ENCODE results near the gene LPIN1.
"Not testable (repeated sequence)": the region's sequence is repeated elsewhere in the genome, so short reads cannot be mapped to it uniquely, and the experiment has no call there.

Gene LPIN1

DNA sequence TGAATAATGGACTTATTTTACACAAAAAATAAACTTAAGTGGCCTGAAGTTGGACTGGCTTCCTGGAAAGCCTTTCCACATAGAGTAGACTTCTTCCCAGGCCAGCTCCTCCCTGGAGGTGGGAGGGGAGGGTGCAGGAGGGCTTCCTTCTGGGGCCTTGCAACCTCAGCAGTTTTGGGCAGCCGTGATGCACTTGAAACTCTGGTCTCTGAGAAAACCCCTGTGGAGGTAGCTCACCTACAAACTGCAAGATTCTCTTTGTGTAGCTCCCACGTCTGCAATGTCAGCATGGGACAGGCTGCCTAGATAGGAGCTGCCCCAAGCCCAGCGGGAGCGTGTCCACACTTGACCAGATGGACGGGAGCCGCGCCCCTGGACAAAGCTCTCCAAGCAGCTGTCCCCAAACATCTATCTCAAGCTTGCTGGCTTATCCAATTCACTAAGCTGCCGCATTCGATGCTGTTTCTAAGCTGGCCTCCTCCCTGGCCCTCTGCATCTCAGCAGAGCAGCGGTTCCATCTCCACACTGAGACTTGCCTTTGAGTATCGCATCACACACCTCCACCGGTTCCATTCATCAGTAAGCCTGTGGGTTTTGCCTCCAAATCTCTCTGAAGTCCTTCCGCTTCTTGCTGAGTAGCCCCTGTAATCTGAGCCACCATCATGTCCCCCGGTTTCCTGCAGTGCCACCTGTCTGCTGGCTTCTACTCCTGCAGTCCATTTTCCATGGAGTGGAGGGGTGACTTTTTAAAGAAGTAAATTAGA is 1.6 kb upstream of the LPIN1 start:
- no peak for DNase-seq (ENCODE audit: low spot score)

DNA sequence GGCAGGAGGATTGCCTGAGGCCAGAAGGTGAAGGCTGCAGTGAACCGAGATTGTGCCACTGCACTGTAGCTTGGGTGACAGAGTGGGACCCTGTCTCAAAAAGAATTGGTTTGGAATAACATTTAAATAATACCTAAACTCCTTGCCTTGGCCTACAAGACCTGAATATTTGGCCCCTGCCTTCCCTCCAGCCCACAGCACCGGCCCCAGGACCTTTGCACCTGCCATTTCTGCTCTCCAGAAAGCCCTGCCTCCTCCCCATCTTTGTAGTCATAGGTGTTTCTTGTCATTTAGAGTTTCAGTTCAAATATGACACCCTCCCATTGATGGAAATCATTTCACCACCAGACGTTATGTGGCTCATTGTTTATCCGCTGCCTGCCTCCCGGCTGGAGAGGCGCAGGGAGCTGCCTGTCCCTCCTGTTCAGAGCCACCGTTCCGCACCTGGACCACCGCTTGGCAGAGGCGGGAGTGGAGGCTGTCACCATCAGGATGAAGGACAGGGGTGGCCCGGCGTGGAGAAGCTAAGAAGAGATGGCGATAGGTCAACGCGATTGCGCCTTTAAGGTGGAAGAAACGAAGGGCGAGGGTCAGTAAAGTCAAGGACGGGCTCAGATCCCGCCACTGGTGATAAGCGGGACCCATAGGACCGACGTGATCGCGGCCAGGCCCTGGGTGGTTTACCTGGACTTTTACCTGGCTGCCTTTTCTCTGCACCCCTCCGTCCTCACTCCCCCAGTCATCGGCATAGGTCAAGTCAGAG is 638 bp upstream of the LPIN1 start:
- no peak for DNase-seq (ENCODE audit: low spot score)

DNA sequence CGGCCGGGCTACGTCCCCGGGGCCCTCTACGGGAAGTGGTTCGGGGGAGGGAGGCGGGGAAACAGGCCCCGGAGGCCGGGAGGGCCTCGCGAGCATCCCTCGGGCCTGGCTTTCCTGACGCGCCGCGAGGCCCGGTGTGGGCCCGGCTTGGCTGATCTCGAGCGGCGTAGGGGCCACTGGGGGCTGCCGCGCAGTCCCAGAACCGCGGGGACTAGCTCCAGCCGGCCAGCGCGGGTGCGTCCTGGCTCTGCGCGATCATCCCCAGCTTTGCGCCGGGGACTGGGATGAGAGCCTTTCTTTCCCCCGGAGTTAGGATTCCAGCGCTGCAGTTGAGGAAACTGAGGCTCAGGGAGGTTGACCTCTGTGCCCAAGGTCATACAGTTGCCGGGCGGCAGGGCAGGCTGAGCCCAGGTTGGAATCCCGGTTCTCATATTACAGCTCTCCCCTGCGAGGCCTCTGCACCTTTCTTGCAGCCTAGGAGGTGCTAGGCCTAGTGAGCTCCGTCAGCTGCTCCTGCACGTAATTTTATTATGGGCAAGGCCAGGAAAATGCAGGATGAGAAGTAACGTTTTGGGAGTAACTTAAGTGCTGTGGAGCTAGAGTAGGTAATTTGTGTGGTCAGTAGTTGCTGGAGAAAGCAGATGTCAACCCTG is 501 bp downstream of the LPIN1 start:
- DNase-seq (ENCODE audit: low spot score): no peak

DNA sequence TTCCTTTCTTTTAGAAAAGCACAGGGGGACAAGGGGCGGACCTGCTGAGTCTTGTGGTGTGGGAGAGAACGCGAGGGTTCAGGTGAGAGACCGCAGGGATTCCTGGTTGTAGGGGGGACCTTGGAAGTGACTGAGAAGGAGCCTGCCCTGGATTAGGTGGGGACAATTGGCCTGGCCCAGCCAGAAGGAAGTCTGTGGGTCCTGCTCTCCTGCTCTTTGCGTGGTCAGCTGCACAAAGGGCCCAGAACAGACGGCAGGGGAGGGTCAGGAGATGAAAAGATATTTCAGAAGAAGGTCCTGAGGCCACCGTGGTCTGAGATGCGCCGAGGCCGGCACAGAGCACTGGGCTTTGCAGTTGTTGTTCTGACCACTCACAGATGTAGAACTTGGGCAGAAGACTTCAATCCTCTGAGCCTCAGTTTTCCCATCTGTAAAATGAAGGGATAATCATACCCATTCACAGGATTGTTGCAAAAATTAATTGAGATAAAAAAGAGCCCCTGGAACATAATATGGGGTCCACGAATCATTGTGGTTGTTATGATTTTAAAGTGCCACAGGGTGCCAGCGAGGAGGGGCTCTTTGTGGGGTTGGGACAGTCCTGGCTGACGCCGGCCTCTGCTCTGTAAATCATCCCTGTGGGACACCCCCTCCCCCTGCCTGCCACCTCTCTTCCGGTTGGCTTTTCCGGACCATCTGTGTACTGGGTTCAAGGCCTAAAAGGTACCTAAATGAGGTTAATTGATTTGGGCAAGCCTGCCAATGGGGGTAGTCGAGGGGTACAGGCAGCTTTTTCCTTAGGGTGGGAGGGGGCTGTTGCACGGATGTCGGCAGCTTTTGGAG is 1.8 kb downstream of the LPIN1 start:
- DNase-seq (ENCODE audit: low spot score): no peak

DNA sequence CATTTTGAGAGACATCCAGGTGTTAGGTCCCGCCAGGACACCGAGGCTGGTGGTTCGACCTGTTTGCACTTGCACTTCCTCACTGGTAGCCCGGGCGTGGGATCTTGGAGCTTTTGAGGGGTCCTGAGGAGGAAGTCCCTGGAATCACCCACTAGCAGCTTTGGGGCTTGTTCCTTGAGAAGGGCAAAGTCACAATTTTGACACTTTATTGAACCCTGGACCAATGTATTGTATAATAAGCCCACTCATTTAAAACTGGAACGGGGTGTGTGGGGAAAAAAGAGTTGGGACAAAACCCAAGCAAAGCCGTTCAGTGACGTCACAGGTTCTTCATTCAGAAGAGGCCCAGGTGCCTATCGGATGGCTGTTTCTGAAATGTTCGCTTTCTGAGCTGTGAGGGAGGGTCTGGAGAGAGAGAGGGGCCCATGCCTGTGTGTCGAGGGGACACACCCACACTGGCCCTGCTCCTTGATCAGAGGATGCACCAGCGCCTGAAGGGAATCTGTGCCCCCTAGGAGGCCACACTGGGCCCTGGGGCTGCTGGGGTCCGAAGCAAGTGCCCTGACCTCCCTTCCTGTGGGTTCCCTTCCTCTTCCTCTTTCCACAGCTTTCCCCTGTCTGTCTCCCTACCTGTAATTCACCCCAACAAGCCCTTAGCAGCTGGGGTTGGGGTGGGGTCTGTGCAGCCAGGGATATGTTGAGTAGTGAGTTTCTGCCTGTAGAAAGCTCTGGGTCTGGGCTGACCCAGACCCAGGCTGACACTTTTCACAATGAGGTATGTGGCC is 2.6 kb downstream of the LPIN1 start:
- no peak for DNase-seq (ENCODE audit: low spot score)

DNA sequence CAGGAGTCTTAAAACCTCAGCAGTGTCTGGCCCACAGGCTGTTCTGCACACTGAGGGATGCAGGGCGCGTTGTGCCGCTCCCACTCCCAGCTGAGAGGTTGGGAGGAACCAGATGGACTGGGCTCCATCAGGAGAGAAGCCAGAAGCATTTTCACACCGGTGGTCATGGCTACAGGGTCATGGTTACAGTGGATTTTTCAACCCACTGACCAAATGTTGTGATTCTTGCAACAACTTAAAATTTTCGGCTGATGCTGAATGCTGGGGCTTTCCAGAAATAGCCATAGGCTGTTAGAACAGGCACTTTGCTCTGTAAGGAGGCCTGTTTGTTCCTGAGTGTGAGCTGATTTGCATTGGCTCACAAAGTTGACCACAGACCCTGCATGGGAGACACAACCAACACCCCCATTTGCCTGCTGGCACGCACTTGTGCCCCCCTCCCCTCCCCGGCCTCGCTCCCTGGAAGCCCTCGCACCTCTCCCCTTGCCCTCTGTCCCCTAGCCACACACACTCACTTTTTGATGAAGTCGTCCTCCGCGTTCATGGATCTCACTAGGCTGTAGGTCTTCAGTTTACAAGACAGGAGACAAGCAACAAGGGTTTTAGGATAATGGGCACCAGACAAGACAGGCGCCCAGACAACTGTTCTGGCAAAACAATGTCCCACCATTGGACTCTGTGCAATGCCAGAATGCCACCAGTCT is 3.4 kb downstream of the LPIN1 start:
- no peak for DNase-seq (ENCODE audit: low spot score)

DNA sequence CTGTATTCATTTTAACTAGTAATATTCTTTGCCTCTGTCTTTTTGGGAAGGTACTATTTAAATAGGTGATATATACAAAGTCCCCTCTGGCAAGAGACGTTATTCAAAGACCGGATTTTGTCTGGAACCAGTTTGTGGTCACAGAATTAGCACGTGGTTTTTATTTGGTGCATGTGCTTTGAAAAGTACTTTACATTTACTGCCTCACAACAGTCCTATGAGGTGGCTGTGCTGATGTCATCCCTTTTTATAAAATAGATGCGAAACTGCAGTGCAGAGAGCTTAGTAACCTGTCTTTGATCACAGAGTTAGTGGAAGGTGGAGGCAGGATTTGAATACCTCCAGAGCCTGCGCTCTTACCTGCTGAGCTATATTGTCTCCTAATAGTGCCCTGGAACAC is 4.0 kb downstream of the LPIN1 start:
- no peak for DNase-seq (ENCODE audit: low spot score)

DNA sequence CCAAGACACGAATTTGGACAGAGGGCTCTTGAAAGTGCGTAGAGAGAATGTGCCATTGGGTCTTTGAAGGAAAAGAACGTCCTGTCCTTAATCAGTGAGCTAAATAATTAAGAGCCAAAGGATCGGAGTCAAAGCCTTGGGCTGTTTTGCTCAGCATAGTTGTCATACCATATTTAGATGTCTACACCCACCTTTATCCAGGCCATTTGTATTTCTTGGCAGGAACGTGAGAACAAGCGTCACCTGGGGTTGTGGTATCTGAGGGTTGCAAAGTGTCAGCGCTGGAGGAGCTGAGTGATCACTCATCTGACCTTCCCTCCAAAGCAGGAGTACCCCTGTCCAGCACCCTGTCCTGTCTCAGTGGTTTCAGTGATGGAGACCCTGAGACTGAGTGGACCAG is 4.5 kb downstream of the LPIN1 start:
- DNase-seq (ENCODE audit: low spot score): no peak

DNA sequence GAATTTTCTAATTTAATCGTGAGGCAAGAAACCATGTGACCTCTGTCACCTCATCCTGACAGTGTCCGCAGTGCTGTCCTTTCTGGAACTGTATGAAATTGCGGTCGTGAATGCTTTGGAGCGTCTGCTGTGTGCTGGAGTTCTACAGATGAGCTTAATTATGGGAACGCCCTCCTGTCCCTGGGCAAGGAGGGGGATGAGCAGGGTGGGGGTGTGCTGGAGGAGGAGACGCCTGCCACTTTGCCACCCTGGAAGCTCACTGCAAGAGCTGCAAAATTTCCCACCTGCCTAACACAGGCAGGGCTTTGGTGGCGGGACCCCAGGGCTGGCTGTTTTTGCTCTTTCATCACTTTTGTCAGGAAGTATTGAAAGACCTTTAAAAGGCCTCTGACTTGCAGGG is 6.5 kb downstream of the LPIN1 start:
- no peak for DNase-seq (ENCODE audit: low spot score)

DNA sequence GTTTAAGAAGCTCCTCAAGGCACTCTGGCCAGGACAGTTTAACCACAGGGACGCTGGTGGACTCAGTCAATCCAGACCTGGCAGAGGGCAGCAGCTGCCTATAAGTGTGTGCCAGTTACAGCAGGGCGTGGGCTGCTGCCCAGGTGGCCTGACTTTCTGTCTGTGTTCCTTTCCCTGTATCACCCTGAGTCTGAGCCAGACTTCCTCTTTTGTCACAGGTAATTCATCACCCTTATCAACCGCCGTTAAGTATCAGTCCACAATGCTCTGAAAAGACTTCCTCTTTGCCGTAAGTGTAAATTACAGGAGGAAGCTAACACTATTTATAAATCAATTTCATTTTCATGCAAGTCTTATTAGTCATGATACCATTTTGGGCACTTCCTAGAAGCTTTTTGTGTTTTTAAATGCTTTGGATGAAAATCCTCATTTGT is 7.0 kb downstream of the LPIN1 start:
- DNase-seq (ENCODE audit: low spot score): no peak

DNA sequence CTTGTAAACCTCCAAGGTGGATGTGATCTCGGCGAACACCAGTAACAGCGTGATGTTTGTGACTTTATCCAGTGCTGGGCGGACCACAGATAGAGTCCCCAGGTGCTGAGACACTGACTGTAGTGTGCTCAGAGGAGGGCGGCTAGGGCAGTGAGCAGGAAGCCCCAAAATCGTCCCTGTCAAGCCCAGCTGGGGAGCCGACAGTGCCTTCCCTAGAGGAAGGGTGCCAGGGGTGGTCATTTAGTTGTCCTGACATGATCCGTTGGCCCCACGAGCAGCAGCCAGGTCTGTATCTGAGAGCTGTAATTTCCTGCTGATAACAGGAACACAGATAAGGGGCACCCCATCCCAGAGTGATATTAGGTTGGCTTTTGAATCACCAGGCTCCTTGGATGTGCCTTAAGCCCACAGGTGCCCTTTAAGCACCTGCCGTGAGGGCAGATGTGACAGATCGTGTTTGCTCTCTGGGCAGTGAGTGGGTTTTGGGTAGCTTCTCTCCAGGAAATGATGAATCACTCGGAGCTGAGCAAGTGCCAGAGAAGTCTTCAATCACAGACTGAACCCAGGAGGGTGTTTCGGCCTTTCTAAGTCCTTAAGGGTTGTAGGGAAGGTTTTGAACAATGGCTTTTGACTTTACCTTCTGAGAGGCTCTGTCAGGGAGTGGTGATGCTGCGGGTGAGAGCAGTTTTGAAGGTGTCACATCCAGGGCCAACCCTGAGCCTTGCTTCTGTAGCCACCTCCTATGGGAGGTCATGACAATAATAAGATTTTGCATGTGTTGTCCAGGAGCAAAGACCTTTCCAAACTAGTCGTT is 7.7 kb downstream of the LPIN1 start:
- DNase-seq (ENCODE audit: low spot score): no peak

DNA sequence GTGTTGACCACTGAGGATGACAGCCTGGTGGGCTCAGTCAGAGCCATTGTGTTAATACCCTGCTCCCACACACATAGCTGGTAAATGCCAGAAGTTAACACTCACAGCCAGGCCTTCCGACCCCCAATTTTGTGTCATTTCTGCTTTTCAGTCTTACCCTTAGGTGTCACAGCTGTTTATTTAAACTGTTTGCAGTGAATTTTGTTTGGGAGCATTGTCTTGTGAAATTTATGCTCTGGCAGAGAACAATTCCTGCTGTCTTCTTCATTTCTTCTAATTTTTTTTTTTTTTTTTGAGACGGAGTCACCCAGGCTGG is 8.2 kb downstream of the LPIN1 start:
- DNase-seq (ENCODE audit: low spot score): no peak

DNA sequence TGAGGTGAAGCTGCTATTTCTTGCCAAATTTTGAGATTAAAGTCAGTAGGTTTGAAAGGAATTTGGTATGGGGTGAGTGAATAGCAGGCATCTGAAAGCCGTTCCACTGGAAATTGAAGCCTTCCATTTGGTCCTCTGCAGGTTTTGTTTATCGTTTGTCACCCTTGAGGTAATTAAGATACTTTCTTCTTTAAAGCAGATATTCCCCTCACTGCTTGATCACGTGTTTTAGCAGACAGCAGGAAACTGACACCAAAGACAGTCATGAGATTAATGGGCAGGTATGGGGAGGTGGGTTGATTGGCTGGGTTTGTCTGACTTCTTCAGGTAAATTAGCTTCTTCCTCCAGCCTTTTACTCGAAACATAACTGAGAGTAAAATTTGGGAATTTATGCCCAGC is 10.7 kb downstream of the LPIN1 start:
- no peak for DNase-seq (ENCODE audit: low spot score)

DNA sequence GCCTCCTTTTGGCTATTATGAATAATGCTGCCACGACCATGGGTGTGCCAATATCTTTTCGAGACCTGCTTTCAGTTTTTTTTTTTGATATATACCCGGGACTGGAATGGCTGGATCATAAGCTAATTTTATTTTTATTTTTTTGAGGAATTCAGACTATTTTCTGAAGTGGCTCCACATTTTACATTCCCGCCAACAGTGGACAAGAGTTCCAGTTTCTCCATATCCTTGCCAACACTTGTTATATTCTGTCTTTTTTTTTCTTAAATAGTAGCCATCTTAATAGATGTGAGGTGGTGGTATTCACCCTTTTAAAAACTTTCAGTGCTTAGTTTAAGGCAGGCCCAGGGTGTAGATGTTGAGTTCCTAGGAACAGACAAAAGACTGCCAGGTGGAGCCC is 11.8 kb downstream of the LPIN1 start:
- no peak for DNase-seq (ENCODE audit: low spot score)

DNA sequence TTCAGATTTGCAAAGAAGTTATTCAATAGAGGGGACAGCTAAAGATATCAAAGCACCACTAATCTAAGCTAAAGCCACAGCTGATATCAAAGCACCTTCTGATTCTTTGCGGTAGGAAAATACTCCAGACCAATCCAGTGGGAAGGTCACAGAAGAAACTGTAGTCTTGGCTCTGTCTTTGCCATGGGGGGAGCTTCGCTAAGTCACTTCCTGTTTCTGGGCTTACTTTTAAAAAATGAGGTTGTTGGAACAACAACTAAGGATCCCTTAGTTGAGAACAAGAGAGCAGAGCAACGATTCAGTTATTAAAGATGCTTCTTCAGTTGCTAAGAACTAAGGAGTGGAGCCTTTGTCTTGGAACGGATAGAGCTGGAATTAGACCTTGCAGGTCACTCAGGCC is 12.2 kb downstream of the LPIN1 start:
- no peak for DNase-seq (ENCODE audit: low spot score)

DNA sequence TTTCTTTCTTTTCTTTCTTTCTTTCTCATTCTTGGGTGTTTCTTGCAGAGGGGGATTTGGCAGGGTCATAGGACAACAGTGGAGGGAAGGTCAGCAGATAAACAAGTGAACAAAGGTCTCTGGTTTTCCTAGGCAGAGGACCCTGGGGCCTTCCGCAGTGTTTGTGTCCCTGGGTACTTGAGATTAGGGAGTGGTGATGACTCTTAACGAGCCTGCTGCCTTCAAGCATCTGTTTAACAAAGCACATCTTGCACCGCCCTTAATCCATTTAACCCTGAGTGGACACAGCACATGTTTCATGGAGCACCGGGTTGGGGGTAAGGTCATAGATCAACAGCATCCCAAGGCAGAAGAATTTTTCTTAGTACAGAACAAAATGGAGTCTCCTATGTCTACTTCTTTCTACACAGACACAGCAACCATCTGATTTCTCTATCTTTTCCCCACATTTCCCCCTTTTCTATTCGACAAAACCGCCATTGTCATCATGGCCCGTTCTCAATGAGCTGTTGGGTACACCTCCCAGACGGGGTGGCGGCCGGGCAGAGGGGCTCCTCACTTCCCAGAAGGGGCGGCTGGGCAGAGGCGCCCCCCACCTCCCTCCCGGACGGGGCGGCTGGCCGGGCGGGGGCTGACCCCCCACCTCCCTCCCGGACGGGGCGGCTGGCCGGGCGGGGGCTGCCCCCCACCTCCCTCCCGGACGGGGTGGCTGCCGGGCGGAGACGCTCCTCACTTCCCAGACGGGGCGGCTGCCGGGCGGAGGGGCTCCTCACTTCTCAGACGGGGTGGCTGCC is 12.9 kb downstream of the LPIN1 start:
- not testable (repeated sequence) for DNase-seq (ENCODE audit: low spot score)

DNA sequence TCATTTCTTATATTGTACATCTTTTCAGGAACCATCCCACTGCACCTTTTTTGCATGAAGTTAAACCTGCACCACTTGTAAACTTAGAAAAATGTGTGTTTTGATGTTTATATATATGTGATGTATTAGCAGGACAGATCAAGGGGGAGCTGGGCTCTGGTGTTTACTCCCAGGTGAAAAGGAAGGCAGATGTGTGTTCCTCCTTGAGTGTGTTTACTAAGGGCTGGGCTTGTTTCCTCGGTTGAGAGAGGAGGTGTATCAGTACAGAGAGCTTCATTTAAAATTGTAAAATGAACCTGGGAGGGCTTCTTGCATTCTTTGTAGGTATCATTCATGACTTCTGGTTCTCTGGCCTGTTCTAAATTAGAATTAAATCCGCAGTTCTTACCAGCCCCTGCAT is 14.8 kb downstream of the LPIN1 start:
- DNase-seq (ENCODE audit: low spot score): no peak

DNA sequence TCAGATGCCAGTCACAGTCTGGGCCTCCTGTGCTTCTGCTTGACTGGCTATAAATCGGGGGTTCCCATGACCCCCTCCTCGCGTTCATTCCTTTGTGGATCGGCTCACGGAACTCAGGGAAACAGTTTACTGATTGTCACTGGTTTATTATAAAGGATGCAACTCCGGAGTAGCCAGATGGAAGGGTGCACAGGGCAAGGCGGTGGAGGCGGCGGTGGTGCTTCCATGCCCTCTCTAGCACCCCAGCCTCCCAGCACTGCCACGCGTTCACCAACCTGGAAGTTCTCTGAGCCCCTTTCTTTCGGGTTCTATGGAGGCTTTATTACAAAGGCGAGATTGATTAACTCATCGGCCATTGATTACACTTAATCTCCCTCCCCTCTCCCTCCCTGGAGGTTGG is 15.6 kb downstream of the LPIN1 start:
- DNase-seq (ENCODE audit: low spot score): no peak

DNA sequence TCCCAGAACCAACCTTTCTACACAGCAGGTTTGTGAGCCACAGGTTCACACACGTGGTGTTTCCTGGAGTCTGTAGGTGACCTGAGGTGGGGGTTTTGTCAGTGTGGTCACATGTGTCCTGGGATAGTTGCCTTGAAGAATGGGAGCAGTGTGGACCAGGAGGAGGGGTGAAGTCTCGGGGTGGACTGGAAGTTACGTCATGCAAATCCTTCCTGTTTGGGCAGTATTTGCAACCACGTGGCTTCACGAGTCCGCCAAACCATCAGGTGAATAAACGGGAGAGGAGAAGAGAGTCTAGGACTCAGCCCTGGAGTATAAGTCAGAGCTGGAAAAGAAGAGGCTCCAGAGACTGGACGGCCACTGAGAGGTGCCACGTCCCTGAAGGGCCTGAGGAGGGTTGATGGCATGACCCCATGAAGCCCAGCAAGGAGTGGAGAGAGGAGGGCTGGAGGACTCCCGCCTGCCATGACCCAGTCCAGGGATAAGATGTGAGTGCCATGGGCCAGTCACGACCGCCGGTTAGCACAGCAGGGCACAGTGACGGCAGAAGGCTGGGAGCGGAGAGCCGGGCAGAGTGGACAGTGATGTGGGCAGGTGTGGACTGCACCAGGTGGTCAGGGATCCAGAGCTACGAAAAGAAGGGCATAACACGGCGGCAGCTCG is 16.5 kb downstream of the LPIN1 start:
- DNase-seq (ENCODE audit: low spot score): no peak
